ENCODE data around the gene RAP1GAP. TPM values are rescaled to one million over a fixed set of nuclear protein-coding genes. Genes with fewer than 3 reads are reported as not detected.

The RAP1GAP gene
- polyA plus RNA-seq, 1 donor from 2014 or later: 9.8 TPM

DNA sequence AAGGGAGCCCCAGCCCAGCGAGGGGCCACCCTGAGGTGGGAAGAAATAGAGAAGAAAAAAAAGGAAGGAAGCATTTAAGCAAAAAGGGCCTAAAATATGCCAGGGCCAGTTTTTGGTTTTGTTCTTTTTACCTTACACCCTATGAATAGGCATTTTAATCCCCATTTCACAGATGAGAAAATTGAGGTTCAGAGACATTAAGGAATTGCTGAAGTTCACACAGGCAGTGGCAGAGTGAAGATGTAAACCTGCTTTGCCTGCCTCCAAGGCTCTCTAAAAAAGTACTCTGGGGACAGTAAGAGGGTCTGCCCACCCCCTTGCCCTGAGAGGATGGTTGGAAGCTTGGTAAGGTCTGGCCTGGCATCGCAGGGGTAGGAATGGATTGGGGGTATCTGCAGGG lies 19.8 kb downstream of the RAP1GAP start:
- Histone ChIP-seq H3K9ac (ENCODE audit: low read length) (no peak overlapping the region), H4K20me1 (ENCODE audit: insufficient read depth) (no peaks in the 10 kb centered on the region), H2AFZ (ENCODE audit: low read depth, low read length) (no peak overlapping the region), H3K9me2 (ENCODE audit: insufficient read depth, low read length) (no peaks in the 10 kb centered on the region), H3K4me3 (ENCODE audit: low read length) (no peak overlapping the region), H3K79me2 (replicated peaks; ENCODE audit: insufficient read depth, low read length) (no peaks in the 10 kb centered on the region), H3F3A (ENCODE audit: insufficient read depth, low read length, poor library complexity, severe bottlenecking) (no peaks in the 10 kb centered on the region), H3K27me3 (ENCODE audit: insufficient read depth, low read depth, low read length) (peaks cover 4% of the 10 kb centered on the region), H3K9me3 (ENCODE audit: low read length) (no peaks in the 10 kb centered on the region), H3K4me2 (ENCODE audit: low read length) (no peak overlapping the region), H3K27ac (ENCODE audit: low read length) (no peak overlapping the region), H3K36me3 (ENCODE audit: insufficient read depth, low read length) (no peaks in the 10 kb centered on the region)
- TF ChIP-seq MXI1 (conservative IDR thresholded peaks at IDR 0.05; ENCODE audit: poor library complexity, severe bottlenecking) (no peak), TAF1 (IDR thresholded peaks at IDR 0.05; ENCODE audit: low read depth) (no peak), RAD21 (conservative IDR thresholded peaks at IDR 0.05) (no peak)
- TF ChIP-seq, protein P1, sequence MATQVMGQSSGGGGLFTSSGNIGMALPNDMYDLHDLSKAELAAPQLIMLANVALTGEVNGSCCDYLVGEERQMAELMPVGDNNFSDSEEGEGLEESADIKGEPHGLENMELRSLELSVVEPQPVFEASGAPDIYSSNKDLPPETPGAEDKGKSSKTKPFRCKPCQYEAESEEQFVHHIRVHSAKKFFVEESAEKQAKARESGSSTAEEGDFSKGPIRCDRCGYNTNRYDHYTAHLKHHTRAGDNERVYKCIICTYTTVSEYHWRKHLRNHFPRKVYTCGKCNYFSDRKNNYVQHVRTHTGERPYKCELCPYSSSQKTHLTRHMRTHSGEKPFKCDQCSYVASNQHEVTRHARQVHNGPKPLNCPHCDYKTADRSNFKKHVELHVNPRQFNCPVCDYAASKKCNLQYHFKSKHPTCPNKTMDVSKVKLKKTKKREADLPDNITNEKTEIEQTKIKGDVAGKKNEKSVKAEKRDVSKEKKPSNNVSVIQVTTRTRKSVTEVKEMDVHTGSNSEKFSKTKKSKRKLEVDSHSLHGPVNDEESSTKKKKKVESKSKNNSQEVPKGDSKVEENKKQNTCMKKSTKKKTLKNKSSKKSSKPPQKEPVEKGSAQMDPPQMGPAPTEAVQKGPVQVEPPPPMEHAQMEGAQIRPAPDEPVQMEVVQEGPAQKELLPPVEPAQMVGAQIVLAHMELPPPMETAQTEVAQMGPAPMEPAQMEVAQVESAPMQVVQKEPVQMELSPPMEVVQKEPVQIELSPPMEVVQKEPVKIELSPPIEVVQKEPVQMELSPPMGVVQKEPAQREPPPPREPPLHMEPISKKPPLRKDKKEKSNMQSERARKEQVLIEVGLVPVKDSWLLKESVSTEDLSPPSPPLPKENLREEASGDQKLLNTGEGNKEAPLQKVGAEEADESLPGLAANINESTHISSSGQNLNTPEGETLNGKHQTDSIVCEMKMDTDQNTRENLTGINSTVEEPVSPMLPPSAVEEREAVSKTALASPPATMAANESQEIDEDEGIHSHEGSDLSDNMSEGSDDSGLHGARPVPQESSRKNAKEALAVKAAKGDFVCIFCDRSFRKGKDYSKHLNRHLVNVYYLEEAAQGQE (IDR thresholded peaks at IDR 0.05; ENCODE audit: borderline replicate concordance): no peak
- TF ChIP-seq, protein P2, sequence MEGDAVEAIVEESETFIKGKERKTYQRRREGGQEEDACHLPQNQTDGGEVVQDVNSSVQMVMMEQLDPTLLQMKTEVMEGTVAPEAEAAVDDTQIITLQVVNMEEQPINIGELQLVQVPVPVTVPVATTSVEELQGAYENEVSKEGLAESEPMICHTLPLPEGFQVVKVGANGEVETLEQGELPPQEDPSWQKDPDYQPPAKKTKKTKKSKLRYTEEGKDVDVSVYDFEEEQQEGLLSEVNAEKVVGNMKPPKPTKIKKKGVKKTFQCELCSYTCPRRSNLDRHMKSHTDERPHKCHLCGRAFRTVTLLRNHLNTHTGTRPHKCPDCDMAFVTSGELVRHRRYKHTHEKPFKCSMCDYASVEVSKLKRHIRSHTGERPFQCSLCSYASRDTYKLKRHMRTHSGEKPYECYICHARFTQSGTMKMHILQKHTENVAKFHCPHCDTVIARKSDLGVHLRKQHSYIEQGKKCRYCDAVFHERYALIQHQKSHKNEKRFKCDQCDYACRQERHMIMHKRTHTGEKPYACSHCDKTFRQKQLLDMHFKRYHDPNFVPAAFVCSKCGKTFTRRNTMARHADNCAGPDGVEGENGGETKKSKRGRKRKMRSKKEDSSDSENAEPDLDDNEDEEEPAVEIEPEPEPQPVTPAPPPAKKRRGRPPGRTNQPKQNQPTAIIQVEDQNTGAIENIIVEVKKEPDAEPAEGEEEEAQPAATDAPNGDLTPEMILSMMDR (IDR thresholded peaks at IDR 0.05; ENCODE audit: poor library complexity, severe bottlenecking): no peak

DNA sequence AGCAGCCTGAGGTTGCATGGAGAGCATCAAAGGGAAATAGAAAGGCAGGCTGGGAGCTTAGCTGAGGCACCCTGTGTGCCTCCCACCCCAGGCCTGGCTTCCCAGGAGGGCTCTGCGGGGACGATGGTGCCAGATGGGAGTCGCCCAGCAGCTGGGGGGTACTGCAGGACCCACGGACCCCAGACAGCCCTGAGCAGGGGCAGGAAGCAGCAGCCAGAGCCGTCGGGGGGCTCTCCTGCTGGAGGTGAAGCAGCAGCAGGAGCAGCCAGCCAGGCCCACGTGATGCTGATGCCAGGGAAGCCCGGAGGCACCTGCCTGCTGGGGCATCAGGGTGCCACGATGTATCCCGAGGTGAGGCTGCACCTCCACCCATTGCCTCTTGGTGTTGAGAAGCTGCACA lies 20.4 kb downstream of the RAP1GAP start:
- Histone ChIP-seq H3K4me2 (ENCODE audit: low read length) (no peak overlapping the region), H3K9ac (ENCODE audit: low read length) (no peak overlapping the region), H3K4me3 (ENCODE audit: low read length) (no peak overlapping the region), H3K27me3 (ENCODE audit: insufficient read depth, low read depth, low read length) (peaks cover 4% of the 10 kb centered on the region), H3K9me2 (ENCODE audit: insufficient read depth, low read length) (no peaks in the 10 kb centered on the region), H2AFZ (ENCODE audit: low read depth, low read length) (no peak overlapping the region), H3K36me3 (ENCODE audit: insufficient read depth, low read length) (no peaks in the 10 kb centered on the region), H3K9me3 (ENCODE audit: low read length) (no peaks in the 10 kb centered on the region), H3K27ac (ENCODE audit: low read length) (no peak overlapping the region), H4K20me1 (ENCODE audit: insufficient read depth) (no peaks in the 10 kb centered on the region), H3F3A (ENCODE audit: insufficient read depth, low read length, poor library complexity, severe bottlenecking) (no peaks in the 10 kb centered on the region), H3K79me2 (replicated peaks; ENCODE audit: insufficient read depth, low read length) (no peaks in the 10 kb centered on the region)
- TF ChIP-seq, protein P1 (IDR thresholded peaks at IDR 0.05; ENCODE audit: borderline replicate concordance): no peak
- TF ChIP-seq, protein P2 (IDR thresholded peaks at IDR 0.05; ENCODE audit: poor library complexity, severe bottlenecking): no peak
- TF ChIP-seq MXI1 (conservative IDR thresholded peaks at IDR 0.05; ENCODE audit: poor library complexity, severe bottlenecking) (no peak), TAF1 (IDR thresholded peaks at IDR 0.05; ENCODE audit: low read depth) (no peak), POLR2AphosphoS5 (IDR thresholded peaks at IDR 0.05) (no peak), RAD21 (conservative IDR thresholded peaks at IDR 0.05) (no peak), EZH2 (IDR thresholded peaks at IDR 0.05; ENCODE audit: borderline replicate concordance, insufficient read depth, low read length, poor library complexity, severe bottlenecking) (no peak), SMC3 (conservative IDR thresholded peaks at IDR 0.05; ENCODE audit: poor library complexity) (no peak), EP300 (conservative IDR thresholded peaks at IDR 0.05; ENCODE audit: poor library complexity, severe bottlenecking) (no peak)

Data from neural cell (in vitro differentiated cells).